ENCODE data around the gene MID1.

MID1 gene

DNA sequence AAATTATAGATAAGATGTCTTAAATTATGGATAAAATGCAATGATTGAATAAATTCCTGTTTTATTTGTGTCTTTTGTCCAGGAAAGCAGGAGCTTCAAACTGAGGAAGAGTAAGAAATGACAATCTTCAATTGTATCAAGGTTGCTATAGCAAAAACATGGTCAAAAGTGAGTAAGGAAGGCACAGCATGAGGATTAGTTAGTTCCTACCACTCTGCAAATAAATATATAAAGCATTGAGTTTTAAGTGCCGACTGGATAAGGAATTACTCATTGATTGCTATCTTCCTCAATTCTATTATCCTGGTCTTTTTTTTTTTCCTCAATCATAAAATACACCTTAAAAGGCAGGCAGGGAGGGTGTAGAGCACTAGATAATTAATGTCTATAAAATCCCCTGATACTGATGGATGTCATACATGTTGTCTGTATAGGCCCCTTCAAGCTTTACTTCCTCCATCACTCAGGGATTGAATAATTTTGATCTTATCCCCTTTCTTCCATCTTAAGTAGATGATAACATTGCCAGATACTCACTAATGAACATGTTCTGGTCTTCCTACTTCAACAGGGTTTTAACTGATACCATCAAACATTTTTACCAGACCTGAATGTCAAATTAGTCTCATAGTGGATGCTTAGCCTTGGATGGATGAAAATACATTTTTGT is 86.6 kb downstream of the MID1 start:
- TF ChIP-seq, protein P1, sequence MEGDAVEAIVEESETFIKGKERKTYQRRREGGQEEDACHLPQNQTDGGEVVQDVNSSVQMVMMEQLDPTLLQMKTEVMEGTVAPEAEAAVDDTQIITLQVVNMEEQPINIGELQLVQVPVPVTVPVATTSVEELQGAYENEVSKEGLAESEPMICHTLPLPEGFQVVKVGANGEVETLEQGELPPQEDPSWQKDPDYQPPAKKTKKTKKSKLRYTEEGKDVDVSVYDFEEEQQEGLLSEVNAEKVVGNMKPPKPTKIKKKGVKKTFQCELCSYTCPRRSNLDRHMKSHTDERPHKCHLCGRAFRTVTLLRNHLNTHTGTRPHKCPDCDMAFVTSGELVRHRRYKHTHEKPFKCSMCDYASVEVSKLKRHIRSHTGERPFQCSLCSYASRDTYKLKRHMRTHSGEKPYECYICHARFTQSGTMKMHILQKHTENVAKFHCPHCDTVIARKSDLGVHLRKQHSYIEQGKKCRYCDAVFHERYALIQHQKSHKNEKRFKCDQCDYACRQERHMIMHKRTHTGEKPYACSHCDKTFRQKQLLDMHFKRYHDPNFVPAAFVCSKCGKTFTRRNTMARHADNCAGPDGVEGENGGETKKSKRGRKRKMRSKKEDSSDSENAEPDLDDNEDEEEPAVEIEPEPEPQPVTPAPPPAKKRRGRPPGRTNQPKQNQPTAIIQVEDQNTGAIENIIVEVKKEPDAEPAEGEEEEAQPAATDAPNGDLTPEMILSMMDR (IDR thresholded peaks at IDR 0.05), result no peak
- TF ChIP-seq ZFX (IDR thresholded peaks at IDR 0.05; ENCODE audit: borderline replicate concordance), result no peak
- H3K27ac ChIP-seq, result no peak overlapping the region

DNA sequence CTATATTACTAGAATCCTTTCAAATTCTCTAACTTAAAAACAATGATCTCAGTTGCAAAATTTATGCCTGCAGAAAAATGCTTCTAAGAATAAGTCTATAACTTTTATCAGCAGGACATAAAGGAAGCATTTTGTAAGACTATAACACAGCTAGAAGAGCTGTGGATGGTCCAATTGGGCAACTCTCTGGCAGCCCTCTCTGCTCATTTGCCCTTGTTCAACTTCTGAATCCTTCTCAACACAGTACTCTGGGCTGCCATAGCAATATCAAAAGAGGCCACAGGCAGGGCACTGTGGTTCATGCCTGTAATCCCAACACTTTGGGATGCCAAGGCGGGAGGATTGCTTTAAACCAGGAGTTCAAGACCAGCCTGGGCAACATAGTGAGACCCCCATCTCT is 88.5 kb downstream of the MID1 start:
- TF ChIP-seq, protein P1 (IDR thresholded peaks at IDR 0.05), result no peak
- no peak for TF ChIP-seq ZFX (IDR thresholded peaks at IDR 0.05; ENCODE audit: borderline replicate concordance)
- H3K27ac ChIP-seq, result no peak overlapping the region

DNA sequence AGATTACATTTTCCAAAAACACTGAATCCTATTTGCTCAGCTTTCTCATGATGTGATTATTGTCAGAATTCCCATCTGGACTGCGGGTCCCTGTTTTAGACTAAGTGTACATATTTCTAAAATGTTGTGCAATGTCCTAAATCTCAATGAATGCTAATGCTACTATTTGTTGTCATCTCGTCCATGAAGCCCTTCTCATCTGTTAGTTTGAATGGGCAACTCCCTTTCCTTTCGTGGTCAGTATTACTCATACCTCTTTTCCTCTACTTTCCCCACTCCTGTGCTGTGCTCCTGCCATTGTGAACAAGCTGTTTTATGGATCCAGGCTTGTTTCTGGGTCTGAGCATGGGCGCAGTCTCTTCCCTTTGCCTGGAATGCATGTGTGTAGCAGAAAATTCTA is 91.0 kb downstream of the MID1 start:
- H3K27ac ChIP-seq, result no peak overlapping the region
- TF ChIP-seq ZFX (IDR thresholded peaks at IDR 0.05; ENCODE audit: borderline replicate concordance), result no peak
- TF ChIP-seq, protein P1 (IDR thresholded peaks at IDR 0.05), result no peak

DNA sequence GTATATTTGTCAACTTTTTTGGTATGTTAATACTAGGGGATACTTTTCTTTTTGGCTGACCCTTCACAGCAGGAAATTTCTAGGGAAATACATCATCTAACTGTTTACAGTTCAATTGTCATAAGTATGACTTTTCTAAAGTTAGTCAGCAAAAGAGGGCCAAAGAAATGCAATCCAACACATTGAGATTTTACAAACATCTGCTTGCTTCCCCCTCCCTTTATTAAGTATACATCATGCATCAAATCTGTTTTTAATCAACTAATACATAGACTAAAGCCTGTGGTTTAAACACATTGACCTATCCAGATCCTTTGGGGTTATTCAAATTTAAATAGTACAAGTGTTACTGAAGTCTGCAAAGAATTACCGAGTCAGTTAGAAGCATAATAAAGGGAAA is 93.9 kb downstream of the MID1 start:
- no peak overlapping the region for H3K27ac ChIP-seq
- TF ChIP-seq, protein P1 (IDR thresholded peaks at IDR 0.05), result no peak
- TF ChIP-seq ZFX (IDR thresholded peaks at IDR 0.05; ENCODE audit: borderline replicate concordance), result no peak

DNA sequence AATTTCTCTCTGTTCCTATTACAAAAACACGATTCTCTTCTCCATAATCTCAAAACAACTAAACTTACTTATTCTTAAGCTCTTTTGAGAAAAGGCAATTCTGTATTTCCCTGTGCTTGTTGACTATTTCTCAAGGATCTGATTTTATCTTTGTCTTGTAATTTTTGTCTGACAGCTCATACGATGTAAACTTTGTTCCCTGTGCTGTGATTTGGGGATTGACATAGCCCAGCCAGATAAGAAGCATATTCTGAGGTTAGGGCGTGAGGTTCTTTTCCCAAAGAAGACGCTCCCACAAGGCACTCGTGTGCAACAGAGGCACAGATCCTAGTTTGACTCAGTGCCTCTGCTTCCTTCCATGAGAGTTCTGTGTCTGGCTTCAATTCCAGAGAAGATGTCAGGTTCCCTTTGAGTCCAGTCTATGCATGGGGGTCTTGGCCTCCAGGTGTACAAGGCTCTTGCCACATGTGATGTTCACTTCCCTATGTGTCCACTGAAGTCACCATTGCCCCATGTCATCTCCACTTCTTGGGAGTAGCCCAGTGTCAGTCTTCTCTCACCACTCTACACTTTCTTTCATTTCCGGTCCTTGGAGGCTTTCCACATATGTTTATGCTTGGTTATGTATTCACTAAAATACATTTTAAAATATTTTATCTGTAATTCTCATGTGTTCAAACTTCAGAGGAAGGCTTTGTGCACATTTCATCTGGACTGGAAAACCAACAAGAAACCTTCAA is 94.8 kb downstream of the MID1 start:
- no peak overlapping the region for H3K27ac ChIP-seq
- TF ChIP-seq, protein P1 (IDR thresholded peaks at IDR 0.05), result no peak
- no peak for TF ChIP-seq ZFX (IDR thresholded peaks at IDR 0.05; ENCODE audit: borderline replicate concordance)

DNA sequence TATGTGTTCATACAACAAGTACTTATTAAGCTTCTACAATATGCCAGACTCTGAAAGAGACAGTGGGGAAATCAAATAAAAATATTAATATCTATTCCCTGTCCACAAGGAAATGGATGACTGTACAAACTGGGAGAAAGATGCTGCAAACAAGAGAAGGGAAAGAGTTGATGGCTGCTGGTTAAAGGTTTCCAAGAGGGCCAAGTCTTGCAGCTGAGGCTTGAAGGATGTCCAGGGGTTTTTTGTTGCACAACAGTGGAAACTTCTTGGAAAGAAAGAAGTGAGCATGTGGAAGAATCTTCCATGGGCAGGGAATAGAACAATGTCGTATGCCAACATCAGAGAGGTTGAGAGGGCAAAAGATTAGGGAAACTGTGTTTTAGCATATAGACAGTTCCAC is 95.8 kb downstream of the MID1 start:
- TF ChIP-seq, protein P1 (IDR thresholded peaks at IDR 0.05), result no peak
- no peak for TF ChIP-seq ZFX (IDR thresholded peaks at IDR 0.05; ENCODE audit: borderline replicate concordance)
- no peak overlapping the region for H3K27ac ChIP-seq

DNA sequence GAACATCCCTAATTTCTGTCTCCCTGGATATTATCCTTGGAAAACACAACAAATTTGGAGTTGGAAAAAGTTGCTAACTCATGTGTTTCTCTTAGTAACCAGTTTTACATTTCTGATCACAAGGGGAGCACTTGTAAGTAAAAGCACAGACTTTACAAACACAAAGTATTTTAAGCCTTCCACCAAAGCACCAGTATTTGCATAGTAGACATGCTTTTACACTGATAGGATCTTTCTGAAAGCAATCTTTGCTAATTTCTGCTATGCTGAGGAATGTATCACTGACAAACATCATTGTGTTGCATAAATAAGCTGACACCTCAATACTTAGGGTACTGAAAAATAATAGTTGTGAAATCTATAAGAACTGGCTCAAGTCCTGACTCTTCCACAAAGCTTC is 100.6 kb downstream of the MID1 start:
- TF ChIP-seq, protein P1 (IDR thresholded peaks at IDR 0.05), result no peak
- TF ChIP-seq ZFX (IDR thresholded peaks at IDR 0.05; ENCODE audit: borderline replicate concordance), result no peak
- no peak overlapping the region for H3K27ac ChIP-seq
